Fibroblast of gingiva (primary cell): ENCODE data around the gene LEP.
A peak's percentile ranks its signal among the peaks of the same experiment; 100 is the strongest.

Experiments used
- DNase-seq: peaks from one replicate; pipeline ENCODE4 v3.0.0-alpha.2; 2011; ENCODE audit warnings: low read depth

The LEP gene

GRCh38 chr7:128240696-128241386 is at the start of gene LEP:
Gene LEP, plus strand, starts transcription at chr7:128241278. Its CDS starts 10,741 bp downstream, at chr7:128252019.
- no peak for DNase-seq

- no peak for DNase-seq
Measured at GRCh38 chr7:128192497-128193142, 48.5 kb upstream of the LEP start.

DNA sequence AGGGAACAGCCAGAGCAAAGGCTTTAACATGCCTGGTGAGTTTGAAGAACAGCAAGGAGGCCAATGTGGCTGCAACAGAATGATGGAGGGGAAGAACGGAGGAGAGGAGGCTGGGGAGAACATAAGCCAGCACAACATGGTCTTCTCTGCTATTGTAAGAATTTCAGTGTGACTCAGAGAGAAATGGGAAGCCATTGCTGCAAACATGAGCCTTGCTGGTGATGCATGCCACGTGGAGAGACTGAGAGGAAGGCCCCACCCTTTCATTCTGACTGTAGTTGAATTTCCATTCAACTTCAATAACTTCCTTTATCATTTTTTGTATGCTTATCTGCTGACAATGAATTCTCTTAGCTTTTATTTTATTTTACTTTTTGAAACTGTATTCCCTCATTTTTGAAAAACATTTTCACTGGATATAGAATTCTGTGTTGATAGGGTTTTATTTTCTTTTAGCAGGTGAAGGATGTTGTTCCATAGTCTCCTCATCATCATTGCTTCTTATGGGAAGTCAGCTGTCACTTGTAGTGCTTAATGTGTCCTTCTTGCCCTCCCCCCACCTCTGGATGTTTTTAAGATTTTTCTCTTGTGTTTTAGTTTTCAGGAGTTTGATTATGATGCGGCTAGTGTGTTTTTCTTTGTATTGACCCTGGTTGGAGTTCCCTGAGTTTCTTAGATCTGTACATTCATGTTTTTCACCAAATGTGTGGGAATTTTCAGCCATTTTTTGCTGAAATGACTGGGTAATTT is 46.4 kb upstream of the LEP start:
- no peak for DNase-seq

DNA sequence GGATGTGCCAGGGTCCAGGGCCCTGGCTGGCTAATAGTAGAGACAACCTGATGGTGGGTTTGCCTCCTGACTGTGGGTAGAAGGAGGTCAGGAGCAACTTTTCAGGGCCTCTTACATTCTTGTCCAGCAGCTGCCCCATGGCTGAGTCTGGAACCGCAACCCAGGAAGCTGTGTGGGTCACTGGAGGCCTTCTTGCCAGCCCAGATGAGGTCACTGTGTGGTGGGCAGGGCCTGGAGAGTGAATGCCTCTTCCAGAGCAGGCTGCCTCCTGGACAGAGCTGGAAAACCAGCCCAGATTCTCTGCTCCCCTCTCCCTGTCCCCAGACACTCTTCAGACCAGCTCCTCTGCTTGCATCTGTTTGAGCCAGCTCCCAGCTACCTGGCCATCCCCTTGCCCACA is 43.5 kb upstream of the LEP start:
- DNase-seq = no peak

DNA sequence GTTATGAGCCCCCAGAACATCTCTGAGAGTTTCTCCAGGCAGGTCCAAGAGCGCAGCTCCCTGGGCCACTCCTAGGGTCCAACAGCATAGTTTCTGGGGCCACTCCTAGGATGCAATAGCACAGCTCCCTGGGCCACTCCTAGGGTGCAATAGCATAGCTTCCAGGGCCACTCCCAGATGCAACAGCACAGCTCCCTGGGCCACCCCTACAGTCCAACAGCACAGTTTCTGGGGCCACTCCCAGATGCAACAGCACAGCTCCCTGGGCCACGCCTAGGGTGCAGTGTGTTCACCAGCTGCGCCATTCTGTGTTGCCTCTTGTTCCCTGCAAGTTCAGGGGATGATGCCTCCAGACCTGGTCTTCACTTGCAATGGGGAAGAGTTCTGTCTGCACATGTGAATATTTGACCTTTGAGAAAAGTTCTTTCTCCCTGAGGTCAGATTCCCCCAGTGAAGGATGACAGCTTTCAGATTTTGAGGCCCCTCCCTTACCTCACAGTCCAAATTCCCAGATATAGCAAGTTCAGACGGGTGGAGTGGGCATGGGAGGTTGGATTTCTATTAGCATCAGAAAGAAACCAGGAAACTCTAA is 43.0 kb upstream of the LEP start:
- no peak for DNase-seq

- no peak for DNase-seq
Measured at GRCh38 chr7:128200376-128200775, 40.7 kb upstream of the LEP start.

- no peak for DNase-seq
Measured at GRCh38 chr7:128201067-128201689, 39.9 kb upstream of the LEP start.

DNA sequence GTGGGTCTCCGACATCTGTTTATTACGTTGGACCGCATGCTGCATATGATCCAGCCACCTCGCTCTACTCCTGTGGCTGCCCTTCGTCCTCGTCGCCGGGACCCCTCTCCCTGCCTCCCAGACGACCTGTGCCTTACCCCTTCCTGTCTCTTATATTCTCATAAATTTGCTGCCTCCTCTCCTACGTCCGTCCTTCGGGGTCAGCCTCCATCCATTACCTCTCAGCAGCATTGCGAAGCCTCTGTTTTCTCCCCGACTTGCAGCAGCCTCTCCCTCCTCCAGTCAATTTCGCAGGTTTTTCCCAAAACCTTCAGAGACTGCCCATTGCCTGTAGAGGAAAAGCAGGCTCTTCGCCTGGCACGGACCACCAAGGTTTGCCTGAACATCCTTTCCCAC is 39.4 kb upstream of the LEP start:
- DNase-seq = no peak

DNA sequence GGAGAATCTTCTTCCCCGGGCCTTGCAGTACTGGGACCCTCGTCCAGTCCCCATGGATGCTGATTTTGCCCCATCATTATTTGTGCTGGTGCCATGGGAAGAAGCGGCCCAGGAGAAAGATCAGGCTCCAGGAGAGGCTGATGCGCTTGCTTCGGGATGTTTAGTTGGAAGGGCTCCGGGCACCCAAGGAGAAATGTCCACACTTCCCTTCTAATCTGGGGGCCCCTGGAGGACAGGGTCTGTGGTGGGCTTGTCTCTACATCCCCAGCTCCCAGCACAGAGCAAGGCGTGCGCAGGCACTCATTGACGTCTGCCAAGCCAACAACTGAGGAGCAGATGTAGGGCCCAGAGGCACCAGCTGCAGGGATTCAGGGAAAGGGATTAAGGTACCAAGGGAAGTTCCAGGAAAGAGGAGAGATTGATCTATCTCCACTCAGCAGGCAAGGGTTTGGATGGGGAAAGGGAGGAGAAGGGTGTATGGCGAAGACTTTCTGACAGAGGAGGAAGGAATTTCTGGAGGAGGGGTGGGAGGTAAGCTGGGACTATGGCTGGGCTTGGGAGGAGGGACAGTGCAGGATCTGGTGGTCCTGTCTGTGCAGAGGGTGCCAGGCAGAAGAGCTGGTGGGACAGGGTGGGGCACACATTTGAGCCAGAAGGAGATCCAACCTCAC is 38.7 kb upstream of the LEP start:
- DNase-seq = no peak

GRCh38 chr7:128203047-128203491 is 38.0 kb upstream of the LEP start:
- DNase-seq = no peak

DNA sequence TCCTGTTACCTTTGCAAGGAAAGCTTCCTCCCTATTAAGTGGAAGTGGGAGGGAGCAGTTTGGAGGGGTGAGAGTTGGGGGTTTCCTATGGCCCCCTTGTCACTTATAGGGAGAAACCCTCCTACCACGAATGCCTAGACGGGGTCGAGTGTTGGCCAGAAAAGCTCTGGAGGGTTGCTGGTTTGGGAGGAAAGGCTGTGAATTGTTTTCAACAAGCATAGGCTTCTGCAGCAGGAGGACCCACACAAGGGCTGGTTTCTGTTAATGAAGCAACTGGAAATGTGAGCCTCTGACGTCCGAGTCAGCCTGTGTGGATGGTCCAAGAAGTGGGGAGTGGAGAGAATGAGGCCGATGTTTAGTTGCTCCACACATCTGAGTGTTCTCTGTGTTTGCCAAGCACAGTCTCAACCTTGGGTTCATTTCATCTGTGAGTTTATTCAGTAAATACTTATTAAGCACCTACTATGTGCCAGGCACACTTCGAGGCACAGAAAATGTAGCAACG is 37.3 kb upstream of the LEP start:
- DNase-seq = peak; percentile 71

- no peak for DNase-seq
Measured at GRCh38 chr7:128204455-128204854, 36.6 kb upstream of the LEP start.

DNA sequence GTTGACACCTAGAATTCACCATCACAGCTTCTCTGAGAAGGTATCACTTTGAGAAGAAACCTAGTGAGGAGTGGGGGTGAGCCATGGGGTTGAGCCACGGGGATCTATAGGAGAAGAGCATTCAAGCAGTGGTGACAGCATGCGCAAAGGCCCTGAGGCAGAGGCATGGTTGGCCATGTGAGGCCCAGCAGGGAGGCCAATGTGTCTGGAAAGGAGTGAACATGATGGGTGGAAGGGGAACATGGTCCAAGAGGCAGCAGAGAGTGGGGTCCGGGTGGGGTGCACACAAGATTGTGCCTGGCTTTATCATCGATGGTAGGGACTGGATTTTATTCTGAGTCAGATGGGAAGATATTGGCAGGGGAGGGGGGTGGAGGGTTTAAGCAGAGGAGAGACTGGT is 36.0 kb upstream of the LEP start:
- no peak for DNase-seq

- no peak for DNase-seq
Measured at GRCh38 chr7:128206017-128206746, 34.9 kb upstream of the LEP start.

GRCh38 chr7:128206747-128207500 is 34.2 kb upstream of the LEP start:
- no peak for DNase-seq

- no peak for DNase-seq
Measured at GRCh38 chr7:128207609-128208008, 33.5 kb upstream of the LEP start.

GRCh38 chr7:128209229-128210035 is 31.6 kb upstream of the LEP start:
- DNase-seq = peak; percentile 69

DNA sequence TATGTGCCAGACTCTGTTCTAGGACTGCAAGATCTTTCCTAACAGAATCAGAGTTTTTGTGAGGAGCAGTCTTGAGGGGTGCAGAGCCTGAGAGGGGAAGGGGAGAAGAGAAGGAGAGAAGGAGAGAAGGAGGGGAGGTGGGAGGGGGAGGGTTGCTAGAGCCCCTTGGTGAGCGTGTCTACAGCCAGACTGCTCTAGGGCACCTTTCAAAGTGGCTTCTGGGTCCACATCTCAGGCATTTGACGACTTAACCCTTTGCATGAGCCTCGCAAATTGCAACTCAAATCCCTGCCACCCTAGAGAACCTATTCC is 31.1 kb upstream of the LEP start:
- no peak for DNase-seq
